ENCODE data around the gene AP1S2.

Gene AP1S2

DNA sequence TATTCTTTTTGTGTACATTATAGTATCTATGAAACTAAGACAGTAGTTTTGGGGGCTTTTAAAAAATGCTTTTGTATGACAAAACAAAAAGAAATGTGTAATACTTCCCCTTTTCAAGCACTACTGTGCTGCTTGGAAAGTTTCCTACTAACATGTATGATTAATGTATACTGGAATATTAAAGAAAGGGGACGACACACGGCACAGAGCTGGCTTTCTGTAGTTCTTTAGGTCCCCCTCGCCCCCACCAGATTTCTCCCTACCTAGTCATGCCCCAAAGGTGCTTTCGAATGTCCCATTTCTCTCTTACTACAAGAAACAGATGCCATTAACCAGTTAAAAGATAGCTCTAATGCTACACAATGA lies 1.6 kb upstream of the AP1S2 start:
- H3K27me3 ChIP-seq (ENCODE audit: insufficient read depth, low read length), result no peaks in the 10 kb centered on the region
- no peak overlapping the region for H3K23ac ChIP-seq (ENCODE audit: low read length)
- H4K91ac ChIP-seq (ENCODE audit: low read depth, low read length), result no peak overlapping the region
- H3K14ac ChIP-seq (ENCODE audit: low read length), result no peak overlapping the region
- H2BK5ac ChIP-seq (ENCODE audit: low read depth, low read length, poor library complexity), result no peak overlapping the region
- no peak overlapping the region for H2BK120ac ChIP-seq (ENCODE audit: insufficient read depth, low read length, poor library complexity)
- no peaks in the 10 kb centered on the region for H3K9me3 ChIP-seq (ENCODE audit: insufficient read depth, low read depth, low read length)
- H2AFZ ChIP-seq (ENCODE audit: insufficient read depth, low read length, poor library complexity), result no peak overlapping the region
- peaks cover 0 to 2% of the 10 kb centered on the region in 2 experiments for H3K4me1 ChIP-seq (ENCODE audit: control insufficient read depth in 1 of 2, insufficient read depth in 2 of 2, low read length in 2 of 2)
- no peak overlapping the region for H3K27ac ChIP-seq (ENCODE audit: low read depth, low read length)
- no peak overlapping the region for H3K18ac ChIP-seq (ENCODE audit: low read length)
- no peak overlapping the region for H3K4me2 ChIP-seq (ENCODE audit: low read length)
- H3K9ac ChIP-seq (ENCODE audit: low read length), result no peak overlapping the region
- no peak overlapping the region for H4K12ac ChIP-seq (ENCODE audit: low read depth, low read length)
- H3K79me2 ChIP-seq (ENCODE audit: control insufficient read depth, insufficient read depth, low read length, poor library complexity), result no peaks in the 10 kb centered on the region
- no peaks in the 10 kb centered on the region for H3K36me3 ChIP-seq (ENCODE audit: control insufficient read depth in 1 of 2, insufficient read depth in 2 of 2, low read length in 2 of 2)
- H3K4ac ChIP-seq (ENCODE audit: low read depth, low read length), result no peak overlapping the region
- no peak overlapping the region for H4K8ac ChIP-seq (ENCODE audit: low read depth, low read length)
- no CpG with 5 or more reads among the region's 4 CpGs for WGBS (ENCODE audit: extremely low coverage, insufficient coverage, insufficient read length)
- H3K79me1 ChIP-seq (ENCODE audit: low read length), result peaks cover 8% of the 10 kb centered on the region
- DNase-seq, result peak in 1 of 2 donors; percentile 15
- no peak overlapping the region for H3K4me3 ChIP-seq (ENCODE audit: low read depth, low read length)
- H2AK5ac ChIP-seq (ENCODE audit: low read length), result no peak overlapping the region
- H2BK12ac ChIP-seq (ENCODE audit: low read length), result no peak overlapping the region

DNA sequence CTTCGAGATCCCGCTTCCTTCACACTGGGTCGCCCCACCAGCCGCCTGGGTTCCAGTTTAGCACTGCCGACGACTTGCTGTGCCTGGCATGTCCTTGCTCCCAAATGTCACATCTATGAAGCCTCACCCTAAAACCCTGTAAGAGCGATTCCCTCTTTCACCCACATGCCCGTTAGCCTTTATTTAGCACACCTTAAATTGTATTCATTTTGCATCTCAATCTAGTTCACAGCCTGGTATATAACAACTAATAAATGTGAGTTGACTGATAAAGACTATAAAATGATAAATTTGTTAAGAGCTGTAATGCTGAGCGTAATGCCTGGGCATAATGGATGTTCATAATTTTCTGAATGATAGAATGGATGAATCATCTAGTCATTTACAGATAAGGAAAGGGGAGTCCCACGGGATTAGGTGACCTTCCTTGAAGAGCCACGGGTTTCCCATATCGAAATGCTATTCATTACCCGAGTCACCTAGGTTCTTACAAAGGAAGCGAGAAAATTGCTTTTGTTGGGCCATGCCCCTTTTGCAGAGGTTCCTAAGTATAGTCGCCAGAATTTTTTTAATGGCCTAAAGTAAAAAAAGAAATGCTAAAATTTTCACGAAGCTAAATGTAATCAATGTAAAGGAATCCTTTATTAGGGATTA lies 1.1 kb upstream of the AP1S2 start:
- Histone ChIP-seq H3K4me2 (ENCODE audit: low read length) (peak overlapping the region; percentile 82), H3K79me1 (ENCODE audit: low read length) (peaks cover 8% of the 10 kb centered on the region), H2AK5ac (ENCODE audit: low read length) (no peak overlapping the region), H2BK120ac (ENCODE audit: insufficient read depth, low read length, poor library complexity) (no peak overlapping the region), H4K12ac (ENCODE audit: low read depth, low read length) (peak overlapping the region; percentile 90), H4K8ac (ENCODE audit: low read depth, low read length) (peak overlapping the region; percentile 93), H3K79me2 (ENCODE audit: control insufficient read depth, insufficient read depth, low read length, poor library complexity) (no peaks in the 10 kb centered on the region), H2AFZ (ENCODE audit: insufficient read depth, low read length, poor library complexity) (peak overlapping the region; percentile 78), H3K27ac (ENCODE audit: low read depth, low read length) (no peak overlapping the region), H3K4me3 (ENCODE audit: low read depth, low read length) (peak overlapping the region; percentile 71), H3K27me3 (ENCODE audit: insufficient read depth, low read length) (no peaks in the 10 kb centered on the region), H3K9ac (ENCODE audit: low read length) (no peak overlapping the region), H3K23ac (ENCODE audit: low read length) (no peak overlapping the region), H2BK5ac (ENCODE audit: low read depth, low read length, poor library complexity) (peak overlapping the region; percentile 73), H3K4me1 (ENCODE audit: control insufficient read depth in 1 of 2, insufficient read depth in 2 of 2, low read length in 2 of 2) (peaks cover 0 to 2% of the 10 kb centered on the region in 2 experiments), H3K36me3 (ENCODE audit: control insufficient read depth in 1 of 2, insufficient read depth in 2 of 2, low read length in 2 of 2) (no peaks in the 10 kb centered on the region), H3K4ac (ENCODE audit: low read depth, low read length) (no peak overlapping the region), H3K14ac (ENCODE audit: low read length) (peak overlapping the region; percentile 51), H2BK12ac (ENCODE audit: low read length) (no peak overlapping the region), H3K18ac (ENCODE audit: low read length) (no peak overlapping the region), H4K91ac (ENCODE audit: low read depth, low read length) (peak overlapping the region; percentile 55), H3K9me3 (ENCODE audit: insufficient read depth, low read depth, low read length) (no peaks in the 10 kb centered on the region)
- peak in 1 of 2 donors; percentile 8 for DNase-seq
- WGBS (ENCODE audit: extremely low coverage, insufficient coverage, insufficient read length), result no CpG with 5 or more reads among the region's 16 CpGs

DNA sequence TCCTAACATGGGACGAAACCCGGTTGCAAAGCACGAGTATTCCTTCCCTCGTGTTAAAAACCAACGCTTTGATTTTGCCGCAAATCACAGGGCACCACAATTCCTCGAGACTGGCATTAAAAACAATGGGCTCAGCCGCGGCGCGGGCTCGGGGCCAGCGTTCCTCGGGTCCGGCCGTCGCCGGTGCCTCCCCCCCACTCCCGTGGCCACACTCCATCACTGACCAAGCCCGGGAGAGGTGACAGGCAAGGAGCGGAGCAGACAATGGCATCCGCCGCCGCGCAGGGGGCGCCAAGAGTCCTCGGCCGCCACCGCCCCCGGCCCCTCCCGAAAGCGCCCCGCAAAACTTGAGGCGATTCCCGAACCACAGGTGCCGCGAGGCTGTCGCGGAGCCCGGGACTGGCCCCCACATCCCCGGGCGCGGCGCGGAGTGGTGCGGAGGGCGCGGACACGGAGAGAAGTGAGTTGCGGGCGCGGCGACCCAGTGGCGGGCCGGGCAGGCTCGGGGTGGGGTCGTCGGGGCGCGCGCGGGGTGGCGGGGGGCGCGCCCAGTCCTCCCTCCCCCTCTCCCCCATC lies 445 bp downstream of the AP1S2 start:
- Histone ChIP-seq H2BK120ac (ENCODE audit: insufficient read depth, low read length, poor library complexity) (no peak overlapping the region), H3K9me3 (ENCODE audit: insufficient read depth, low read depth, low read length) (no peaks in the 10 kb centered on the region), H3K27me3 (ENCODE audit: insufficient read depth, low read length) (no peaks in the 10 kb centered on the region), H4K12ac (ENCODE audit: low read depth, low read length) (peak overlapping the region; percentile 70), H3K36me3 (ENCODE audit: control insufficient read depth in 1 of 2, insufficient read depth in 2 of 2, low read length in 2 of 2) (peaks cover 0 to 2% of the 10 kb centered on the region in 2 experiments), H3K14ac (ENCODE audit: low read length) (no peak overlapping the region), H4K91ac (ENCODE audit: low read depth, low read length) (peak overlapping the region; percentile 47), H3K4me2 (ENCODE audit: low read length) (peak overlapping the region; percentile 92), H3K79me2 (ENCODE audit: control insufficient read depth, insufficient read depth, low read length, poor library complexity) (no peaks in the 10 kb centered on the region), H2AFZ (ENCODE audit: insufficient read depth, low read length, poor library complexity) (peak overlapping the region; percentile 71), H3K9ac (ENCODE audit: low read length) (peak overlapping the region; percentile 63), H2BK5ac (ENCODE audit: low read depth, low read length, poor library complexity) (no peak overlapping the region), H2AK5ac (ENCODE audit: low read length) (no peak overlapping the region), H3K4ac (ENCODE audit: low read depth, low read length) (no peak overlapping the region), H2BK12ac (ENCODE audit: low read length) (no peak overlapping the region), H3K23ac (ENCODE audit: low read length) (no peak overlapping the region), H4K8ac (ENCODE audit: low read depth, low read length) (no peak overlapping the region), H3K4me1 (ENCODE audit: control insufficient read depth in 1 of 2, insufficient read depth in 2 of 2, low read length in 2 of 2) (peaks cover 0 to 2% of the 10 kb centered on the region in 2 experiments), H3K4me3 (ENCODE audit: low read depth, low read length) (peak overlapping the region; percentile 90), H3K18ac (ENCODE audit: low read length) (no peak overlapping the region), H3K79me1 (ENCODE audit: low read length) (peaks cover 8% of the 10 kb centered on the region), H3K27ac (ENCODE audit: low read depth, low read length) (peak overlapping the region; percentile 53)
- no CpG with 5 or more reads among the region's 65 CpGs for WGBS (ENCODE audit: extremely low coverage, insufficient coverage, insufficient read length)
- peak in 1 of 2 donors; percentile 26 for DNase-seq

DNA sequence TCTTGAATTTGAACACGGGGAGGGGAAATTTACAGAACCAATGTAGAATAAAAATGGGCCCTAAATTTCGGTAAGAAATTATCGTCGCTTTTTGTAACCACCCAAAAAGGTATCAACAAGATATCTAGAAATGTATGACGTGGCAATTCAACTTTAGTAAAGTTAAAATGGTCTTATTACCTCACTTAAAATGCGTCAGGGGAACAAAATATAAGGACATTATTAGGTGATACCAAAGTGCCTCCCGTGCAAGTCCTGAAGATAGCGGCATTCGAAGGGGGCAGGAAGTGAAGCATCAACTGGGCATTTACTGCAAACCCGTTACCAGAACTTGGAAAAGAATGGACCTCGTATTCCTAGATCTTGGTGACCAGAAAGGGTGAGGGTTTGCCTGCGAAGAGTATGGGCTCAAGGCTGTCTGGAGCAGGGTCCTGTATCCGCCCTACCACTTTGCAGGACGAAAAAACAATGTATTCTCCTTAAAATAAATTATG lies 980 bp downstream of the AP1S2 start:
- Histone ChIP-seq H2AFZ (ENCODE audit: insufficient read depth, low read length, poor library complexity) (no peak overlapping the region), H3K79me1 (ENCODE audit: low read length) (peaks cover 8% of the 10 kb centered on the region), H4K91ac (ENCODE audit: low read depth, low read length) (no peak overlapping the region), H3K27ac (ENCODE audit: low read depth, low read length) (no peak overlapping the region), H2BK12ac (ENCODE audit: low read length) (no peak overlapping the region), H4K12ac (ENCODE audit: low read depth, low read length) (no peak overlapping the region), H3K18ac (ENCODE audit: low read length) (no peak overlapping the region), H2AK5ac (ENCODE audit: low read length) (no peak overlapping the region), H3K23ac (ENCODE audit: low read length) (no peak overlapping the region), H3K4me1 (ENCODE audit: control insufficient read depth in 1 of 2, insufficient read depth in 2 of 2, low read length in 2 of 2) (peaks cover 0 to 2% of the 10 kb centered on the region in 2 experiments), H3K9me3 (ENCODE audit: insufficient read depth, low read depth, low read length) (no peaks in the 10 kb centered on the region), H3K4me3 (ENCODE audit: low read depth, low read length) (peak overlapping the region; percentile 90), H2BK5ac (ENCODE audit: low read depth, low read length, poor library complexity) (no peak overlapping the region), H3K14ac (ENCODE audit: low read length) (no peak overlapping the region), H3K4me2 (ENCODE audit: low read length) (peak overlapping the region; percentile 92), H3K79me2 (ENCODE audit: control insufficient read depth, insufficient read depth, low read length, poor library complexity) (no peaks in the 10 kb centered on the region), H3K36me3 (ENCODE audit: control insufficient read depth in 1 of 2, insufficient read depth in 2 of 2, low read length in 2 of 2) (peaks cover 0 to 2% of the 10 kb centered on the region in 2 experiments), H3K27me3 (ENCODE audit: insufficient read depth, low read length) (no peaks in the 10 kb centered on the region), H3K9ac (ENCODE audit: low read length) (no peak overlapping the region), H4K8ac (ENCODE audit: low read depth, low read length) (no peak overlapping the region), H3K4ac (ENCODE audit: low read depth, low read length) (no peak overlapping the region), H2BK120ac (ENCODE audit: insufficient read depth, low read length, poor library complexity) (no peak overlapping the region)
- DNase-seq, result no peak
- WGBS (ENCODE audit: extremely low coverage, insufficient coverage, insufficient read length), result no CpG with 5 or more reads among the region's 14 CpGs

Measured in trophoblast cell (in vitro differentiated cells and primary cell).